SK-N-SH treated with all-trans-retinoic acid at 6 μM for 48 hours (cell line): ENCODE results near the gene CADM2.

Experiments
- ATAC-seq: fragments of 200-7000 bp; cut with Tn5 transposase; 3 replicates; pipeline ENCODE4 v1.9.1; 2020; ENCODE audit warnings: mild to moderate bottlenecking, moderate library complexity
- ARNTL ChIP-seq: fragments of 450-650 bp; formaldehyde crosslinking; IDR thresholded peaks from 2 replicates; pipeline ENCODE4 v1.5.0; 2020; ENCODE audit warnings: low read depth, mild to moderate bottlenecking, moderate library complexity, borderline replicate concordance
- BACH2 ChIP-seq: fragments of 250-450 bp; sonication (Bioruptor Pico); IDR thresholded peaks from 2 replicates; pipeline ENCODE4 v1.9.0; 2021; ENCODE audit warnings: mild to moderate bottlenecking, borderline replicate concordance
- CSDC2 ChIP-seq: fragments of 250-450 bp; sonication (Bioruptor Pico); IDR thresholded peaks from 2 replicates; pipeline ENCODE4 v1.5.0; 2020; ENCODE audit warnings: mild to moderate bottlenecking, moderate library complexity
- ESRRG ChIP-seq: fragments of 250-450 bp; sonication (Bioruptor Pico); IDR thresholded peaks from 2 replicates; pipeline ENCODE4 v1.6.1; 2021; ENCODE audit warnings: mild to moderate bottlenecking
- ISL1 ChIP-seq: fragments of 250-450 bp; sonication (Bioruptor Pico); IDR thresholded peaks from 2 replicates; pipeline ENCODE4 v2.1.2; 2022; ENCODE audit warnings: mild to moderate bottlenecking, moderate library complexity
- OSR1 ChIP-seq: fragments of 250-450 bp; sonication (Bioruptor Pico); IDR thresholded peaks from 2 replicates; pipeline ENCODE4 v1.8.0; 2022; ENCODE audit warnings: moderate library complexity, mild to moderate bottlenecking, inconsistent platforms
- PPARA ChIP-seq: fragments of 250-450 bp; sonication (Bioruptor Pico); IDR thresholded peaks from 2 replicates; pipeline ENCODE4 v1.5.0; 2020; ENCODE audit warnings: mild to moderate bottlenecking, borderline replicate concordance
- RARB ChIP-seq: fragments of 250-450 bp; sonication (Bioruptor Pico); IDR thresholded peaks from 2 replicates; pipeline ENCODE4 v1.8.0; 2021; ENCODE audit warnings: mild to moderate bottlenecking, moderate library complexity
- SNAI2 ChIP-seq: fragments of 250-450 bp; sonication (Bioruptor Pico); IDR thresholded peaks from 2 replicates; pipeline ENCODE4 v1.5.0; 2020; ENCODE audit warnings: mild to moderate bottlenecking, moderate library complexity
- TCF4 ChIP-seq: fragments of 250-450 bp; sonication (Bioruptor Pico); IDR thresholded peaks from 2 replicates; pipeline ENCODE4 v1.8.0; 2021; ENCODE audit warnings: mild to moderate bottlenecking, moderate library complexity, borderline replicate concordance
- TOX ChIP-seq: fragments of 250-450 bp; sonication (Bioruptor Pico); IDR thresholded peaks from 2 replicates; pipeline ENCODE4 v1.8.0; 2021; ENCODE audit warnings: mild to moderate bottlenecking, moderate library complexity, borderline replicate concordance
- ZC3H10 ChIP-seq: fragments of 250-450 bp; sonication (Bioruptor Pico); IDR thresholded peaks from 2 replicates; pipeline ENCODE4 v1.5.1; 2021; ENCODE audit warnings: mild to moderate bottlenecking, moderate library complexity
- ZFP3 ChIP-seq: fragments of 250-450 bp; sonication (Bioruptor Pico); IDR thresholded peaks from 2 replicates; pipeline ENCODE4 v1.5.0; 2020; ENCODE audit warnings: mild to moderate bottlenecking, moderate library complexity
- ZFP30 ChIP-seq: fragments of 450-650 bp; formaldehyde crosslinking; IDR thresholded peaks from 2 replicates; pipeline ENCODE4 v1.5.0; 2022; ENCODE audit warnings: mild to moderate bottlenecking, moderate library complexity
- ZNF565 ChIP-seq: fragments of 450-650 bp; formaldehyde crosslinking; conservative IDR thresholded peaks from 2 replicates; pipeline ENCODE4 v1.5.0; 2020; ENCODE audit warnings: low read depth, mild to moderate bottlenecking, moderate library complexity
- ZNF70 ChIP-seq: fragments of 450-650 bp; formaldehyde crosslinking; IDR thresholded peaks from 2 replicates; pipeline ENCODE4 v1.5.0; 2020; ENCODE audit warnings: mild to moderate bottlenecking, moderate library complexity
- ZNF8 ChIP-seq: fragments of 450-650 bp; formaldehyde crosslinking; IDR thresholded peaks from 2 replicates; pipeline ENCODE4 v1.5.0; 2020; ENCODE audit warnings: mild to moderate bottlenecking, moderate library complexity
- TF ChIP-seq, protein P1 (sequence below): fragments of 250-450 bp; sonication (Bioruptor Pico); IDR thresholded peaks from 2 replicates; pipeline ENCODE4 v1.5.1; 2020; ENCODE audit warnings: low read depth, mild to moderate bottlenecking, moderate library complexity
- TF ChIP-seq, protein P2 (sequence below): fragments of 250-450 bp; sonication (Bioruptor Pico); IDR thresholded peaks from 2 replicates; pipeline ENCODE4 v1.8.0; 2020; ENCODE audit warnings: mild to moderate bottlenecking, moderate library complexity, borderline replicate concordance
- TF ChIP-seq, protein P3 (sequence below): fragments of 250-450 bp; sonication (Bioruptor Pico); IDR thresholded peaks from 2 replicates; pipeline ENCODE4 v1.8.0; 2021; ENCODE audit warnings: low read depth, mild to moderate bottlenecking, moderate library complexity, borderline replicate concordance
- TF ChIP-seq, protein P4 (sequence below): fragments of 250-450 bp; sonication (Bioruptor Pico); IDR thresholded peaks from 2 replicates; pipeline ENCODE4 v1.5.0; 2020; ENCODE audit warnings: mild to moderate bottlenecking, moderate library complexity
- TF ChIP-seq, protein P5 (sequence below): fragments of 250-450 bp; sonication (Bioruptor Pico); IDR thresholded peaks from 2 replicates; pipeline ENCODE4 v1.5.1; 2021; ENCODE audit warnings: mild to moderate bottlenecking, moderate library complexity

CADM2 gene

DNA sequence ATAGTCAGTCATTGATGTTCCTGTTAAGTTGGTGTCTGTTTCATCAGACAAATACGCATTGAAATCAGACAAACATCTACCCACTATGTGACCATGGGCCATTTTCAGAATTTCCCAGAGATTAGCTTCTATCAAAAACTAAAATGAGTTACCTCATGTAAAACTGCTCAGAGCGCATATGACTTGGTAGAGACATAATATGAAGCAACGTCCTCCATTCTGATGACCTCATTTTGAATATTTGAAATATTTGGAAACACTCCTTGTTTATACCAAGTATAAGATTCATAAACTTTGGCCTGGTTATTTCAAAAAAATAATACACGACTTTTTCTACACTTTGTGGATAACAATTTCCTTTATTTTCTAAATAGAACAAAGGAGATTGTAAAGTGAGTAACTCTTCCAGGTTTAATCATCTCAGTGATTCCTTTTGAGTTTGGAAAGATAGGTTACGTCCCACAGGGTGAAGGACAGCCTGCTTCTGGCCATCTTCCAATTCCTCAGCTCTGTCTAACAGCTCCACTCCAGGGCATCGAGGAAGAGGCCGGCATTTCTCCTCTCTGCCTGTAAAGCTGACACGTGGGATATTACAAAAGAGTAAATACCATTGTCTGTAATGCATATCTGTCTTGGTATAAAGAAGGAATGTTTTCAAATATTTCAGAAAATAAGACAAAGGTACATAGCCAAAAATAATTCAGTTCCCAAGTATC, 122.6 kb downstream of the CADM2 start:
- no peak for TF ChIP-seq TCF4 (CRISPR knock-in tag)
- TF ChIP-seq ZFP30 (CRISPR knock-in tag) = no peak
- TF ChIP-seq, protein P1, sequence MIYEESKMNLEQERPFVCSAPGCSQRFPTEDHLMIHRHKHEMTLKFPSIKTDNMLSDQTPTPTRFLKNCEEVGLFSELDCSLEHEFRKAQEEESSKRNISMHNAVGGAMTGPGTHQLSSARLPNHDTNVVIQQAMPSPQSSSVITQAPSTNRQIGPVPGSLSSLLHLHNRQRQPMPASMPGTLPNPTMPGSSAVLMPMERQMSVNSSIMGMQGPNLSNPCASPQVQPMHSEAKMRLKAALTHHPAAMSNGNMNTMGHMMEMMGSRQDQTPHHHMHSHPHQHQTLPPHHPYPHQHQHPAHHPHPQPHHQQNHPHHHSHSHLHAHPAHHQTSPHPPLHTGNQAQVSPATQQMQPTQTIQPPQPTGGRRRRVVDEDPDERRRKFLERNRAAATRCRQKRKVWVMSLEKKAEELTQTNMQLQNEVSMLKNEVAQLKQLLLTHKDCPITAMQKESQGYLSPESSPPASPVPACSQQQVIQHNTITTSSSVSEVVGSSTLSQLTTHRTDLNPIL (CRISPR knock-in tag) = no peak
- no peak for TF ChIP-seq CSDC2 (CRISPR knock-in tag)
- TF ChIP-seq RARB (CRISPR knock-in tag) = no peak
- no peak for TF ChIP-seq SNAI2 (CRISPR knock-in tag)
- no peak for TF ChIP-seq ZFP3
- no peak for TF ChIP-seq ARNTL (CRISPR knock-in tag)
- no peak for TF ChIP-seq PPARA (CRISPR knock-in tag)
- TF ChIP-seq ZNF70 (CRISPR knock-in tag) = no peak
- TF ChIP-seq, protein P2, sequence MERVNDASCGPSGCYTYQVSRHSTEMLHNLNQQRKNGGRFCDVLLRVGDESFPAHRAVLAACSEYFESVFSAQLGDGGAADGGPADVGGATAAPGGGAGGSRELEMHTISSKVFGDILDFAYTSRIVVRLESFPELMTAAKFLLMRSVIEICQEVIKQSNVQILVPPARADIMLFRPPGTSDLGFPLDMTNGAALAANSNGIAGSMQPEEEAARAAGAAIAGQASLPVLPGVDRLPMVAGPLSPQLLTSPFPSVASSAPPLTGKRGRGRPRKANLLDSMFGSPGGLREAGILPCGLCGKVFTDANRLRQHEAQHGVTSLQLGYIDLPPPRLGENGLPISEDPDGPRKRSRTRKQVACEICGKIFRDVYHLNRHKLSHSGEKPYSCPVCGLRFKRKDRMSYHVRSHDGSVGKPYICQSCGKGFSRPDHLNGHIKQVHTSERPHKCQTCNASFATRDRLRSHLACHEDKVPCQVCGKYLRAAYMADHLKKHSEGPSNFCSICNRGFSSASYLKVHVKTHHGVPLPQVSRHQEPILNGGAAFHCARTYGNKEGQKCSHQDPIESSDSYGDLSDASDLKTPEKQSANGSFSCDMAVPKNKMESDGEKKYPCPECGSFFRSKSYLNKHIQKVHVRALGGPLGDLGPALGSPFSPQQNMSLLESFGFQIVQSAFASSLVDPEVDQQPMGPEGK = no peak
- TF ChIP-seq BACH2 (CRISPR knock-in tag) = no peak
- TF ChIP-seq ZC3H10 (CRISPR knock-in tag) = no peak
- no peak for TF ChIP-seq ZNF8 (CRISPR knock-in tag)
- no peak for TF ChIP-seq ZNF565 (CRISPR knock-in tag)
- no peak for TF ChIP-seq TOX (CRISPR knock-in tag)
- TF ChIP-seq, protein P3, sequence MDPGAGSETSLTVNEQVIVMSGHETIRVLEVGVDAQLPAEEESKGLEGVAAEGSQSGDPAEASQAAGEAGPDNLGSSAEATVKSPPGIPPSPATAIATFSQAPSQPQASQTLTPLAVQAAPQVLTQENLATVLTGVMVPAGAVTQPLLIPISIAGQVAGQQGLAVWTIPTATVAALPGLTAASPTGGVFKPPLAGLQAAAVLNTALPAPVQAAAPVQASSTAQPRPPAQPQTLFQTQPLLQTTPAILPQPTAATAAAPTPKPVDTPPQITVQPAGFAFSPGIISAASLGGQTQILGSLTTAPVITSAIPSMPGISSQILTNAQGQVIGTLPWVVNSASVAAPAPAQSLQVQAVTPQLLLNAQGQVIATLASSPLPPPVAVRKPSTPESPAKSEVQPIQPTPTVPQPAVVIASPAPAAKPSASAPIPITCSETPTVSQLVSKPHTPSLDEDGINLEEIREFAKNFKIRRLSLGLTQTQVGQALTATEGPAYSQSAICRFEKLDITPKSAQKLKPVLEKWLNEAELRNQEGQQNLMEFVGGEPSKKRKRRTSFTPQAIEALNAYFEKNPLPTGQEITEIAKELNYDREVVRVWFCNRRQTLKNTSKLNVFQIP (CRISPR knock-in tag) = no peak
- no peak for ATAC-seq

DNA sequence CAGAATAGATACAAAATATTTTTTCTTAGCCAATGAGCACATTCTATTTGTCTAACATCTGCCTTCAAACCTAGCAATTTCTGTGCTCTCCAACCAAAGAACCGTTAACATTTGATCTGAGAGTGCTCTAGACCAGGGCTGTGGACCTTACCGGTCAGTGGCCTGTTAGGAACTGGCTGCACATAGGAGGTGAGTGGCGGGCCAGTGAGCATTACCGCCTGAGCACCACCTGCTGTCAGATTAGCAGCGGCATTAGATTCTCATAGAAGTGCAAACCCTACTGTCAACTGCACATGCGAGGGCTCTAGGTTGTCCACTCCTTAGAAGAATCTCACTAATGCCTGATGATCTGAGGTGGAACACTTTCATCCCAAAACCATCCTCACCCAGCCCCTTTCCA, 131.7 kb downstream of the CADM2 start:
- ATAC-seq = no peak
- TF ChIP-seq ZFP30 (CRISPR knock-in tag) (no peak), ZFP3 (no peak), ESRRG (CRISPR knock-in tag) (no peak), ZC3H10 (CRISPR knock-in tag) (no peak), ZNF8 (CRISPR knock-in tag) (no peak), TOX (CRISPR knock-in tag) (no peak), PPARA (CRISPR knock-in tag) (no peak), ZNF70 (CRISPR knock-in tag) (no peak), SNAI2 (CRISPR knock-in tag) (no peak), TCF4 (CRISPR knock-in tag) (no peak), ZNF565 (CRISPR knock-in tag) (no peak), RARB (CRISPR knock-in tag) (no peak), OSR1 (no peak), ISL1 (CRISPR knock-in tag) (no peak), CSDC2 (CRISPR knock-in tag) (no peak)
- TF ChIP-seq, protein P4, sequence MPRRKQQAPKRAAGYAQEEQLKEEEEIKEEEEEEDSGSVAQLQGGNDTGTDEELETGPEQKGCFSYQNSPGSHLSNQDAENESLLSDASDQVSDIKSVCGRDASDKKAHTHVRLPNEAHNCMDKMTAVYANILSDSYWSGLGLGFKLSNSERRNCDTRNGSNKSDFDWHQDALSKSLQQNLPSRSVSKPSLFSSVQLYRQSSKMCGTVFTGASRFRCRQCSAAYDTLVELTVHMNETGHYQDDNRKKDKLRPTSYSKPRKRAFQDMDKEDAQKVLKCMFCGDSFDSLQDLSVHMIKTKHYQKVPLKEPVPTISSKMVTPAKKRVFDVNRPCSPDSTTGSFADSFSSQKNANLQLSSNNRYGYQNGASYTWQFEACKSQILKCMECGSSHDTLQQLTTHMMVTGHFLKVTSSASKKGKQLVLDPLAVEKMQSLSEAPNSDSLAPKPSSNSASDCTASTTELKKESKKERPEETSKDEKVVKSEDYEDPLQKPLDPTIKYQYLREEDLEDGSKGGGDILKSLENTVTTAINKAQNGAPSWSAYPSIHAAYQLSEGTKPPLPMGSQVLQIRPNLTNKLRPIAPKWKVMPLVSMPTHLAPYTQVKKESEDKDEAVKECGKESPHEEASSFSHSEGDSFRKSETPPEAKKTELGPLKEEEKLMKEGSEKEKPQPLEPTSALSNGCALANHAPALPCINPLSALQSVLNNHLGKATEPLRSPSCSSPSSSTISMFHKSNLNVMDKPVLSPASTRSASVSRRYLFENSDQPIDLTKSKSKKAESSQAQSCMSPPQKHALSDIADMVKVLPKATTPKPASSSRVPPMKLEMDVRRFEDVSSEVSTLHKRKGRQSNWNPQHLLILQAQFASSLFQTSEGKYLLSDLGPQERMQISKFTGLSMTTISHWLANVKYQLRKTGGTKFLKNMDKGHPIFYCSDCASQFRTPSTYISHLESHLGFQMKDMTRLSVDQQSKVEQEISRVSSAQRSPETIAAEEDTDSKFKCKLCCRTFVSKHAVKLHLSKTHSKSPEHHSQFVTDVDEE (CRISPR knock-in tag) = no peak
- TF ChIP-seq, protein P3 (CRISPR knock-in tag) = no peak
- TF ChIP-seq, protein P5, sequence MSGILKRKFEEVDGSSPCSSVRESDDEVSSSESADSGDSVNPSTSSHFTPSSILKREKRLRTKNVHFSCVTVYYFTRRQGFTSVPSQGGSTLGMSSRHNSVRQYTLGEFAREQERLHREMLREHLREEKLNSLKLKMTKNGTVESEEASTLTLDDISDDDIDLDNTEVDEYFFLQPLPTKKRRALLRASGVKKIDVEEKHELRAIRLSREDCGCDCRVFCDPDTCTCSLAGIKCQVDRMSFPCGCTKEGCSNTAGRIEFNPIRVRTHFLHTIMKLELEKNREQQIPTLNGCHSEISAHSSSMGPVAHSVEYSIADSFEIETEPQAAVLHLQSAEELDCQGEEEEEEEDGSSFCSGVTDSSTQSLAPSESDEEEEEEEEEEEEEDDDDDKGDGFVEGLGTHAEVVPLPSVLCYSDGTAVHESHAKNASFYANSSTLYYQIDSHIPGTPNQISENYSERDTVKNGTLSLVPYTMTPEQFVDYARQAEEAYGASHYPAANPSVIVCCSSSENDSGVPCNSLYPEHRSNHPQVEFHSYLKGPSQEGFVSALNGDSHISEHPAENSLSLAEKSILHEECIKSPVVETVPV (CRISPR knock-in tag) = no peak
